ENCODE measurements around the gene HRH1. TPM values are rescaled to one million over a fixed set of nuclear protein-coding genes. Genes with fewer than 3 reads are reported as not detected.

The HRH1 gene
- total and polyA plus RNA-seq, 2 experiments from 2014 or later: not detected

DNA sequence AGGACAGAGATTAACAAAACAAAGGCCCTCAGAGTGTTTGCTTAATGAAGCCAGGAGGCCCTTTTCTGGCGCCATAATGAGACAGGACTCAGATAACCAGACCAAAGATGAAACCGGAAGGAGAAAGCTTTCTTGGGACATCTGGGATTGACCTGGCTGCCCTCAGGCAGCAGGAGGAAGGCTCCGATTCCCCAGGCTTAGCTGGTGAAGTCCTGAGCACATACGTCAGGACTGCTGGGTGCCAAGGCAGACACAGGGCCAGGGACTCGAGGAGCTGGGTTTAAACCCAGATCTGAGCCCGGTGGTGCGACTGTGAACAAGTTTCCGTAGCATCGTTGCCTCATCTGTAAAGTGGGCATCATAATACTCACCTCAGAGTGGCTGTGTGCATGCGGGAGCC lies 36.7 kb upstream of the HRH1 start:
- H3K4me3 Mint-ChIP-seq: no peak overlapping the region
- H4K20me1 ChIP-seq (replicated peaks; ENCODE audit: insufficient read depth): no peaks in the 10 kb centered on the region
- H3K4me2 ChIP-seq: no peak overlapping the region
- no peak for TF ChIP-seq EZH2 (IDR thresholded peaks at IDR 0.05; ENCODE audit: low read depth, unreplicated experiment)
- TF ChIP-seq CREB1 (CRISPR knock-in tag; IDR thresholded peaks at IDR 0.05; ENCODE audit: low read depth): no peak
- TF ChIP-seq REST (IDR thresholded peaks at IDR 0.05; ENCODE audit: unreplicated experiment): no peak
- TF ChIP-seq, protein P1, sequence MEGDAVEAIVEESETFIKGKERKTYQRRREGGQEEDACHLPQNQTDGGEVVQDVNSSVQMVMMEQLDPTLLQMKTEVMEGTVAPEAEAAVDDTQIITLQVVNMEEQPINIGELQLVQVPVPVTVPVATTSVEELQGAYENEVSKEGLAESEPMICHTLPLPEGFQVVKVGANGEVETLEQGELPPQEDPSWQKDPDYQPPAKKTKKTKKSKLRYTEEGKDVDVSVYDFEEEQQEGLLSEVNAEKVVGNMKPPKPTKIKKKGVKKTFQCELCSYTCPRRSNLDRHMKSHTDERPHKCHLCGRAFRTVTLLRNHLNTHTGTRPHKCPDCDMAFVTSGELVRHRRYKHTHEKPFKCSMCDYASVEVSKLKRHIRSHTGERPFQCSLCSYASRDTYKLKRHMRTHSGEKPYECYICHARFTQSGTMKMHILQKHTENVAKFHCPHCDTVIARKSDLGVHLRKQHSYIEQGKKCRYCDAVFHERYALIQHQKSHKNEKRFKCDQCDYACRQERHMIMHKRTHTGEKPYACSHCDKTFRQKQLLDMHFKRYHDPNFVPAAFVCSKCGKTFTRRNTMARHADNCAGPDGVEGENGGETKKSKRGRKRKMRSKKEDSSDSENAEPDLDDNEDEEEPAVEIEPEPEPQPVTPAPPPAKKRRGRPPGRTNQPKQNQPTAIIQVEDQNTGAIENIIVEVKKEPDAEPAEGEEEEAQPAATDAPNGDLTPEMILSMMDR (conservative IDR thresholded peaks at IDR 0.05; ENCODE audit: low read depth in 2 of 2): no peak
- no peak for TF ChIP-seq ZNF462 (CRISPR knock-in tag; IDR thresholded peaks at IDR 0.05)
- TF ChIP-seq POLR2AphosphoS5 (IDR thresholded peaks at IDR 0.05; ENCODE audit: low read depth): no peak
- TF ChIP-seq, protein P2, sequence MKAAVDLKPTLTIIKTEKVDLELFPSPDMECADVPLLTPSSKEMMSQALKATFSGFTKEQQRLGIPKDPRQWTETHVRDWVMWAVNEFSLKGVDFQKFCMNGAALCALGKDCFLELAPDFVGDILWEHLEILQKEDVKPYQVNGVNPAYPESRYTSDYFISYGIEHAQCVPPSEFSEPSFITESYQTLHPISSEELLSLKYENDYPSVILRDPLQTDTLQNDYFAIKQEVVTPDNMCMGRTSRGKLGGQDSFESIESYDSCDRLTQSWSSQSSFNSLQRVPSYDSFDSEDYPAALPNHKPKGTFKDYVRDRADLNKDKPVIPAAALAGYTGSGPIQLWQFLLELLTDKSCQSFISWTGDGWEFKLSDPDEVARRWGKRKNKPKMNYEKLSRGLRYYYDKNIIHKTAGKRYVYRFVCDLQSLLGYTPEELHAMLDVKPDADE (IDR thresholded peaks at IDR 0.05): no peak
- TF ChIP-seq EZH2phosphoT487 (IDR thresholded peaks at IDR 0.05; ENCODE audit: unreplicated experiment): no peak
- no peak for TF ChIP-seq STAT1 (IDR thresholded peaks at IDR 0.05; ENCODE audit: unreplicated experiment)
- no peak for TF ChIP-seq ZNF331 (CRISPR knock-in tag; IDR thresholded peaks at IDR 0.05; ENCODE audit: low read depth)
- TF ChIP-seq ZNF114 (CRISPR knock-in tag; IDR thresholded peaks at IDR 0.05): no peak
- no peak for TF ChIP-seq NANOG (IDR thresholded peaks at IDR 0.05; ENCODE audit: borderline replicate concordance)
- no peak for TF ChIP-seq JUNB (IDR thresholded peaks at IDR 0.05; ENCODE audit: unreplicated experiment)
- H3K27me3 ChIP-seq (ENCODE audit: insufficient read depth): no peaks in the 10 kb centered on the region
- peaks cover 8% of the 10 kb centered on the region for H3K9me3 Mint-ChIP-seq
- H3K4me3 ChIP-seq: no peak overlapping the region
- ATAC-seq (no peak), DNase-seq (ENCODE audit: low spot score) (no peak)
- no peak overlapping the region for H3K27ac ChIP-seq (ENCODE audit: low read depth)
- no peaks in the 10 kb centered on the region for H3K36me3 ChIP-seq (ENCODE audit: insufficient read depth)
- H3K36me3 Mint-ChIP-seq (ENCODE audit: low read depth): no peaks in the 10 kb centered on the region
- H3K27me3 Mint-ChIP-seq (ENCODE audit: insufficient read depth, low read depth, poor library complexity): peaks cover 7% of the 10 kb centered on the region
- no peaks in the 10 kb centered on the region for H3F3A ChIP-seq (replicated peaks; ENCODE audit: low read depth)
- no peak overlapping the region for H3K27ac Mint-ChIP-seq
- peaks cover 8% of the 10 kb centered on the region; the same call in 2 of the 3 replicates for H3K4me1 Mint-ChIP-seq
- H3K9me2 ChIP-seq (ENCODE audit: insufficient read depth): no peaks in the 10 kb centered on the region
- no peaks in the 10 kb centered on the region for H3K4me1 ChIP-seq (ENCODE audit: insufficient read depth)
- peak overlapping the region; percentile 80 for H2AFZ ChIP-seq
- no peaks in the 10 kb centered on the region for H3K79me2 ChIP-seq (replicated peaks; ENCODE audit: insufficient read depth)
